GM23248 (cell line): ENCODE measurements around the gene ISCA2. TPM values are rescaled to one million over a fixed set of nuclear protein-coding genes. Genes with fewer than 3 reads are reported as not detected.

Experiments used
- DNase-seq: peaks from one replicate; pipeline ENCODE4 v3.0.0-alpha.2; 2015
- H2AFZ ChIP-seq: fragments of 200-600 bp; sonication (generic); 2 replicates; pipeline ENCODE4 v1.6.1; 2016; ENCODE audit warnings: antibody characterized with exemption
- H3F3A ChIP-seq: fragments of 200-600 bp; sonication (generic); 2 replicates; pipeline ENCODE4 v1.6.1; 2016; ENCODE audit warnings: mild to moderate bottlenecking, antibody characterized with exemption, mixed run types; ENCODE audit not compliant: insufficient read depth
- H3K27ac ChIP-seq: fragments of 200-600 bp; sonication (generic); 2 replicates; pipeline ENCODE4 v1.5.1; 2016; ENCODE audit warnings: mild to moderate bottlenecking
- H3K27me3 ChIP-seq: fragments of 200-600 bp; sonication (generic); replicated peaks from 2 replicates; pipeline ENCODE4 v1.6.1; 2016; ENCODE audit warnings: mild to moderate bottlenecking; ENCODE audit not compliant: insufficient read depth
- H3K36me3 ChIP-seq: fragments of 200-600 bp; sonication (generic); 2 replicates; pipeline ENCODE4 v1.6.1; 2016; ENCODE audit warnings: low read depth, mild to moderate bottlenecking
- H3K4me1 ChIP-seq: fragments of 200-600 bp; sonication (generic); 2 replicates; pipeline ENCODE4 v1.6.1; 2016; ENCODE audit warnings: mild to moderate bottlenecking; ENCODE audit not compliant: insufficient read depth
- H3K4me2 ChIP-seq: fragments of 200-600 bp; sonication (generic); one replicate; pipeline ENCODE4 v1.6.1; 2016; ENCODE audit warnings: mild to moderate bottlenecking; ENCODE audit not compliant: unreplicated experiment
- H3K4me3 ChIP-seq: fragments of 200-600 bp; sonication (generic); 2 replicates; pipeline ENCODE4 v1.5.1; 2016; ENCODE audit warnings: mild to moderate bottlenecking
- H3K79me2 ChIP-seq: fragments of 200-600 bp; sonication (generic); 2 replicates; pipeline ENCODE4 v1.6.1; 2016; ENCODE audit warnings: mild to moderate bottlenecking; ENCODE audit not compliant: insufficient read depth
- H3K9ac ChIP-seq: fragments of 200-600 bp; sonication (generic); 2 replicates; pipeline ENCODE4 v1.6.1; 2016; ENCODE audit warnings: mild to moderate bottlenecking
- H3K9me2 ChIP-seq: fragments of 200-600 bp; sonication (generic); 2 replicates; pipeline ENCODE4 v1.6.1; 2016; ENCODE audit warnings: mixed run types, mild to moderate bottlenecking, moderate library complexity; ENCODE audit not compliant: insufficient read depth
- H3K9me3 ChIP-seq: fragments of 200-600 bp; sonication (generic); one replicate; pipeline ENCODE4 v1.6.1; 2017; ENCODE audit warnings: low read depth
- H4K20me1 ChIP-seq: fragments of 200-600 bp; sonication (generic); 2 replicates; pipeline ENCODE4 v1.6.0; 2016; ENCODE audit not compliant: insufficient read depth
- EZH2 ChIP-seq: fragments of 200-600 bp; sonication (generic); IDR thresholded peaks from 2 replicates; pipeline ENCODE4 v1.6.1; 2018; ENCODE audit warnings: antibody characterized with exemption, mild to moderate bottlenecking; ENCODE audit not compliant: insufficient read depth, poor library complexity, severe bottlenecking
- EZH2phosphoT487 ChIP-seq: fragments of 200-600 bp; sonication (generic); IDR thresholded peaks from 2 replicates; pipeline ENCODE4 v1.6.1; 2018; ENCODE audit warnings: antibody characterized with exemption, moderate library complexity, mild to moderate bottlenecking, low read depth; ENCODE audit not compliant: insufficient read depth
- WGBS, 2 experiments: methylation state at CpG; one replicate each; pipeline ENCODE4 v1.1.6; 2015 to 2017; ENCODE audit warnings: low lambda C conversion rate in 2 of 2, low coverage in 1 of 2; ENCODE audit errors: missing lambda C conversion rate in 2 of 2; 5-methylcytosine and 5-hydroxymethylcytosine counted together
- in situ Hi-C: fragments of 300-500 bp; cut with MboI; formaldehyde crosslinking; loops from 2 replicates; pipeline ENCODE4 v1.15.0; 2020
- polyA plus RNA-seq: library from polyadenylated mRNA; unstranded; fragments of >200 nt; fragmentation: Nextera tagmentation; extraction: Ambion mirVana; gene quantifications from 2 replicates; pipeline ENCODE4 v1.2.1, GENCODE V29; 2016
- total RNA-seq: library from RNA; depleted of rRNA; stranded (reverse); fragments of >200 nt; shearing (Covaris generic); gene quantifications from 2 replicates; pipeline ENCODE4 v1.2.3, GENCODE V29; 2014

Gene ISCA2
- total and polyA plus RNA-seq, 2 experiments from 2014 or later: 12.3 to 60.0 TPM

DNA sequence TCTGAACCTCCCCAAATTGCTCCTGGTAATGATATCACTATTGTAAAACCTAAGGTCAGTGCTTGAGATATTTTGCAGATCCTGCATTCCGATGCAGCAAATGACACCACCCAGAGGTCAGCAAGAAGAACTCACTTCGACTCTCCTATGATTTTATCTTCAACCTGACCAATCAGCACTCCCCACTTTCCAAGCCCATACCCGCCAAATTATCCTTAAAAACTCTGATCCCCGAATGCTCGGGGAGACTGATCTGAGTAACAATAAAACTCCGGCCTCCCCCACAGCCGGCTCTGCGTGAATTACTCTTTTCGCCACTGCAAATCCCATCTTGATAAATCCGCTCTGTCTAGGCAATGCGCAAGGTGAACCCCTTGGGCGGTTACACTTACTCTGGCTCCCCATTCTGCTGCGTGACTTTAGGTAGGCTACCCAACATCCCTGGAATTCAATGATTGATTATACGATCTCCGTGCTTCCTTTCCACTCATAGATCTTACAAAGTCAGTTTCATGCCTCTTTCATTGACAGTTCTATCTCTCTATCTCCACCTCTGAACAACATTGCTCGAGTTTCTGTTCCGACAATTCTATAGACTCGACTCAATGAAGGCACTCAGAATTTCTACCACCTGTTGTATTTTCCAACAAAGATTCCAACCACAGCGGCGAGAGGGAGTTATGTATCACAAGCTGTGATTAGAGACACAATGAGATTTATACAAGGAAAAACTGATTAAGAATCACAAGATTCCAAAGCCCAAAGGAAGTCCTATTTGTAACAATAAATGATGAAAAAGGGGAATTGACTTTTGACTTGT lies 1.4 kb upstream of the ISCA2 start:
- Histone ChIP-seq H3K27me3 (no peaks in the 10 kb centered on the region), H3K4me2 (peak overlapping the region; percentile 99), H3K36me3 (no peaks in the 10 kb centered on the region), H3K9me2 (no peaks in the 10 kb centered on the region), H3K9me3 (no peaks in the 10 kb centered on the region), H3K4me3 (peak overlapping the region; percentile 88), H3K79me2 (peaks cover 12% of the 10 kb centered on the region), H3K4me1 (peaks cover 26% of the 10 kb centered on the region), H2AFZ (peak overlapping the region; percentile 93), H3K27ac (peak overlapping the region; percentile 67), H3K9ac (peak overlapping the region; percentile 89), H3F3A (peaks cover 47% of the 10 kb centered on the region), H4K20me1 (no peaks in the 10 kb centered on the region)
- TF ChIP-seq EZH2 (no peak), EZH2phosphoT487 (no peak)
- WGBS, 2 experiments: 2 to 4% methylated on average over 20 of the region's 20 CpGs
- DNase-seq: peak; percentile 64
- in situ Hi-C loops: no loop called here

DNA sequence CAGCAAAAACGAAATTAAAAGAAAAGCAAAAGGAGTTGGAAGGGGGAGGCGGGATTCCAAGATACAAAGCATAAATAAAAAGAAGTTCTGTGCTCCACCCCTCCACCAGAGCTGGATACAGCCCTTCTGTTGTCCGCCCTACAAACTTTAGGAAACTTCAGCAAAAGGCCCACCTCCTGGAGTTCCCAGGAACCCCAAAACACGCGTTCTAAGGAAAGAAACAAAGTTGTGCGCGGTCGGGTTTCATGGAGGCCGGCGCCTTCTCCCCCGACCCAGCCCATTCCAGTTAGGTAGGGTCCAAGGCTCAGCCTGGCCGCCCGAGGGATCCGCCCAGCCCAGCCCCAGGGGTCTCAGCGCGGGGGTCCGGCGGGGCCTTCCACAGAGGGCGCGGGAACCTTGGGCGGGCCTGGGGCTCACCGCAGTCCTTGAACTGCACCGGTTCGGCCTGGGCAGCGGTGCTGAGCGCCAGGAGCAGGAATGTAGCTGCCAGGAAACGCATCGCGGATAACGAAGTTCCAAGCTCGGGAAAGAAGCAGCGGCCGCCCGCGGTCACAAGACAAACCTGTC lies 706 bp upstream of the ISCA2 start, which contains the start of gene NPC2:
TSS of gene NPC2 (minus strand) at position 530 of the 567 bp plus-strand sequence. CDS start at position 499, 31 bp downstream.
- H3K79me2 ChIP-seq: peaks cover 12% of the 10 kb centered on the region
- H3K9me2 ChIP-seq: no peaks in the 10 kb centered on the region
- peaks cover 50% of the 10 kb centered on the region for H3F3A ChIP-seq
- TF ChIP-seq EZH2 (no peak), EZH2phosphoT487 (no peak)
- H4K20me1 ChIP-seq: no peaks in the 10 kb centered on the region
- H3K9me3 ChIP-seq: no peaks in the 10 kb centered on the region
- peak within 1 kb of the TSS; percentile 99 for H3K4me2 ChIP-seq
- in situ Hi-C loops: no loop called here
- H3K4me1 ChIP-seq: peaks cover 25% of the 10 kb centered on the region
- H3K27ac ChIP-seq: peak within 1 kb of the TSS; percentile 67
- DNase-seq: peak; percentile 47
- WGBS, 2 experiments: 2% methylated on average over 35 of the region's 35 CpGs
- peak within 1 kb of the TSS; percentile 99 for H3K4me3 ChIP-seq
- H3K9ac ChIP-seq: peak within 1 kb of the TSS; percentile 93
- no peaks in the 10 kb centered on the region for H3K27me3 ChIP-seq
- H3K36me3 ChIP-seq: no peaks in the 10 kb centered on the region
- H2AFZ ChIP-seq: peak within 1 kb of the TSS; percentile 97

DNA sequence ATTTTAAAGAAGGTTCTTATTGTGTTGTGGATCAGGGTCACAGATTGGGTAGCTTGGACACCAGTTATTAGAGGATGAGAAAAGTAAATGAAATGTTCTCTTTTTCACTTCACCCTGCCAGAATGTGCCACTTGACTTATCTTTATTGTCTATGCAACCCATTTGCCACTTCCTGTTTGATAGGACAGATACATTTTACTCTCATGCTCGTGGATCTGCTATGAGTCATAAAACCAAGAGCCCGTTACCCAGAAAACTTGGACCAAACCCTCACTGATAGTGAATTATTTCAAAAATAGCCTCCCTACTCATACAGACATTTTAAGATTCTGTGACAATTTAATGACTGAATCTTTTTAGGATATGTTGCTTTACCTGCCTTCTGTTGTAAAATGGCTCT lies 1.8 kb downstream of the ISCA2 start:
- in situ Hi-C loops: no loop called here
- H4K20me1 ChIP-seq: no peaks in the 10 kb centered on the region
- peaks cover 59% of the 10 kb centered on the region for H3F3A ChIP-seq
- H3K4me1 ChIP-seq: peaks cover 14% of the 10 kb centered on the region
- no peaks in the 10 kb centered on the region for H3K9me3 ChIP-seq
- peaks cover 12% of the 10 kb centered on the region for H3K79me2 ChIP-seq
- no peak overlapping the region for H2AFZ ChIP-seq
- TF ChIP-seq EZH2: no peak
- TF ChIP-seq EZH2phosphoT487: no peak
- H3K27me3 ChIP-seq: no peaks in the 10 kb centered on the region
- H3K9me2 ChIP-seq: no peaks in the 10 kb centered on the region
- H3K36me3 ChIP-seq: peaks cover 8% of the 10 kb centered on the region
- no peak overlapping the region for H3K4me2 ChIP-seq
- 63 to 71% methylated on average over 2 of the region's 2 CpGs for WGBS, 2 experiments
- no peak for DNase-seq
- H3K9ac ChIP-seq: no peak overlapping the region
- 0 out of 2 replicates have a peak overlapping the region, but pooled peaks have one; percentile 5 for H3K27ac ChIP-seq
- H3K4me3 ChIP-seq: no peak overlapping the region

DNA sequence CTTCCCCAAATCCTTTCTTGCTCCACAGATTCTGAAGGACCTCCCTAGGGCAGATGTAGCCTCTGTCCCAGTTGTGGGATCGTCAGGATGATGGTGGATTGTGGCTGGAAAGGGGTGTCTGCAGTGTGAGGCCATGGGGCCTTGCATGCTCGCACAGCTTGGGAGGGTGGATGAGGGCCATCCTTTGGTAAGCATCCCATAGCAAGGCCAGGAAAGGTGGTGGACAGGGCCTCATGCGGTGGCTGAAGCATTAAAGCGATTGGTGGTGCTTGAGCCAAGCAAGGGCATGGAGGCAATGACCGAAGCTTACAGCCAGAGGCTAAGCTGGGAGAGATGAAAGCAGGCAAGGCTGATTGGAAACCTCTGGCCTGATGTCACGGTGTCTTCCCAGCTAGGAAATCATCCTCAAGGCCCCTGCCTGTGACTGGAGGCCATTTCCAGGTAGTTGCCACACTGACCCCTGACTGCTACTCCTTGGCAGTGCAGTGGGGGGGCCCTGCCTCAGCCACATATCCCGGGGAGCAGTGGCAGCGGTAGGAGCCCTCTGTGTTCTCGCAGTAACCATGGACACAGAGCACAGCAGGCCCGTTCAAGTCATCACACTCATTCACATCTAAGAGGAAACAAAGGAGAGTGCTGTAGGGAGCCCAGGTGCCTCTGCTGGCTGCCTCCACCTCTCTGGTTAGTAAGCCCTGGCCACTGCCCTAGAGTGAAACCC lies 7.0 kb downstream of the ISCA2 start:
- Histone ChIP-seq H3K9ac (no peak overlapping the region), H3K36me3 (peaks cover 33% of the 10 kb centered on the region), H3K79me2 (no peaks in the 10 kb centered on the region), H3K27me3 (no peaks in the 10 kb centered on the region), H2AFZ (no peak overlapping the region), H3K27ac (no peak overlapping the region; the same call in 1 of the 2 replicates), H3K4me2 (no peak overlapping the region), H3K4me1 (no peaks in the 10 kb centered on the region; the same call in 1 of the 2 replicates), H3K9me2 (no peaks in the 10 kb centered on the region), H3K9me3 (no peaks in the 10 kb centered on the region), H4K20me1 (no peaks in the 10 kb centered on the region), H3K4me3 (no peak overlapping the region), H3F3A (peaks cover 49% of the 10 kb centered on the region)
- in situ Hi-C loops: no loop called here
- 90 to 93% methylated on average over 10 of the region's 10 CpGs for WGBS, 2 experiments
- TF ChIP-seq EZH2phosphoT487 (no peak), EZH2 (no peak)
- no peak for DNase-seq
